Endothelial cell of umbilical vein (primary cell): Measurements from ENCODE around the gene CSH2.
"Not testable (repeated sequence)": the region's sequence is repeated elsewhere in the genome, so short reads cannot be mapped to it uniquely, and the experiment has no call there.

Source experiments
- CTCF ChIP-seq, 2 donors: IDR thresholded peaks; 1 replicate in 1 of 2; 2 replicates in 1 of 2; pipeline ENCODE4 v1.5.1; 2011; ENCODE audit warnings: low read length in 2 of 2, mild to moderate bottlenecking in 2 of 2, moderate library complexity in 2 of 2, control low read depth in 1 of 2, inconsistent platforms in 1 of 2, low read depth in 1 of 2; ENCODE audit not compliant: insufficient read depth in 1 of 2; ENCODE audit errors: extremely low read depth in 1 of 2
- GATA2 ChIP-seq: IDR thresholded peaks from 2 replicates; pipeline ENCODE4 v1.7.0; 2011; ENCODE audit warnings: low read depth, mild to moderate bottlenecking, moderate library complexity, mixed read lengths, low read length; ENCODE audit not compliant: insufficient read length, insufficient read depth
- JUN ChIP-seq: IDR thresholded peaks from 2 replicates; pipeline ENCODE4 v1.6.1; 2011; ENCODE audit warnings: borderline replicate concordance, low read depth; ENCODE audit not compliant: insufficient read length, insufficient read depth
- MAX ChIP-seq: IDR thresholded peaks from 2 replicates; pipeline ENCODE4 v1.6.1; 2011; ENCODE audit not compliant: insufficient read depth, insufficient read length
- POLR2A ChIP-seq: IDR thresholded peaks from 2 replicates; pipeline ENCODE4 v1.6.1; 2012; ENCODE audit warnings: low read depth, mild to moderate bottlenecking, control low read depth, low read length

GRCh38 chr17:63882626-63883126 lies 9.2 kb upstream of the CSH2 start:
- TF ChIP-seq GATA2; CTCF (IDR thresholded peaks at IDR 0.05; ENCODE audit: extremely low read depth in 1 of 2, insufficient read depth in 1 of 2, low read depth in 1 of 2, low read length in 2 of 2); POLR2A; JUN; MAX: not testable (repeated sequence)
